Measurements from ENCODE around the gene ADRB2.

The ADRB2 gene

DNA sequence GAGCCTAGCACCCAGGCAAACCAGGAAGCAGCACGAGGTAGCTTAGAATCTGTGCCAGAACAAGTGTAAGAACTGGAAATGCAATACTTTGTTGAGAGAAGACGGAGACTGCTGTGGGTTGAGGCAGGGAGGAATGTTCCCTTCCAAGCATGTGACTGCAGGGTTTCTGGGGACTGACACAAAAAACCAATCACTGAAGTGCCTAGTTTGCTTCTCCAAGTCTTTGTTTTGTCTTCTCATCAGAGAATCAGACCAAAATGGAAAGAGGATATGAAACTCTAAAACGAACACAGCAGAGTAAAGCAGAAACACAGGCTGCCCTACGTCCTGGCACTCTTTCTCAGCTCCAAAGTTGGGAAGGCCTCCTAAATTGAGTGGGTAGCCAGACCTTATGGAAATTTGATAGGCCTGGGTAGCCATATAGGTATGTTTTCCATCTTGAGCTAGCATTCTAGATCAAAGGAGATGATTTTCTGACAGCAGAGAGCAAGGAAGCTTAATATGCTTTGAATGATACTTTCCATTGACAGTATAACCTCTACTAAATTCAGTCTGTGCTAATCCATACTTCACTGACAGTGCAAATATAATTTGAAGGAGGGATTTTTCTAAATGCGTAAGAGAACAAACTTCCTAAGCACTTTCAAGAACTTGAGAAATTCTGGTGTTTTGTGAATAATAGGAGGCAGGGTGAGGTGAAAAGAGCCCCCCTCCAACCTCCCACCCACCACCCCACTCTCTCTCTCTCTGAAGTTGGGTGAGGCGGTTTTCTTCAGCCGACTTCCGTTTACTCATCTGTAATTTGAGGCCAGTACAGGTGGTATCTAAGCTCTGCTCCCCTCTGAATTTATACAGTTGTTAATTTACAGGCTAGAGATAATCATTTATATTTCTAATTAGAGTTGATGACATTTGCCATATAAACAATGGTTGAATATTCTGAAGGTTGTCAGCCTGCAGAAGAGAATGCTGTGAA is 5.5 kb downstream of the ADRB2 start:
- DNase-seq, result no peak

DNA sequence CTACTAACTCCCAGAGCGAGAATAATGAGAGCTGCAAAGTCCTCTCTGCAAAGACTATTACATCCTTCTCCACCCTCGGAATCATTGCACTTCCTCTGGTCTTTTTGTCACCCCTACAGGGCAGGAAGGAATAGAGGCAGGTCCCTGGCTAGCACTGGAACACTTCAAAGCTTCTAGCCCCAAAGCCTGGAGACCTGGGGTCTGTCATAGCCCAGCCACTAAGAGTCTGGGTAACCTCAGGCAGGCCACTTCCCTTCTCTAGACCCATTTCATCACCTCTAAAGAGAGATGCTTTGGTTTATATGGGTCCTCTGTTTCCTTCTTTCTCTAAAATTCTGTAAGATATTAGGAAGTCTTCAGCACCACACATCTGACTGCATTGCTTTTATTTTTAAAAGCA is 6.7 kb downstream of the ADRB2 start:
- DNase-seq, result no peak

DNA sequence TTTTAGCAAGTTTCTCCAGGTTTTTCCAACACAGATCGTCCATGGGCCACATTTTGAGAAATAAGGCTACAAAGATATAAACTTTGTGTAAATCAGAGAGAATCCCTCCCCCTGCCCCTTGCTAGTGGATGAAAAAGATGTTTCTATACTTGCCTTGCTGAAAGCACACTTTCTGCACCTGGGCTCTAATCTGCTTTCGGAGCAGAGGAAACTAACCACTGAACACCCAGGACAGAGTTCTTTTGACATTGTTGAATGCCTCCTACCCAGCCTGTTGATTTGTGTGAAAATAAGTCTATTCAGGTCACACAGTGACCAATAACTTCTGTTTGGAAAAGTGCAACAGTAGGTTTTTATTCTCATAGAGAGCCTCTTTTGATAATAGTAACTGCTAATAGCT is 7.5 kb downstream of the ADRB2 start:
- DNase-seq, result no peak

DNA sequence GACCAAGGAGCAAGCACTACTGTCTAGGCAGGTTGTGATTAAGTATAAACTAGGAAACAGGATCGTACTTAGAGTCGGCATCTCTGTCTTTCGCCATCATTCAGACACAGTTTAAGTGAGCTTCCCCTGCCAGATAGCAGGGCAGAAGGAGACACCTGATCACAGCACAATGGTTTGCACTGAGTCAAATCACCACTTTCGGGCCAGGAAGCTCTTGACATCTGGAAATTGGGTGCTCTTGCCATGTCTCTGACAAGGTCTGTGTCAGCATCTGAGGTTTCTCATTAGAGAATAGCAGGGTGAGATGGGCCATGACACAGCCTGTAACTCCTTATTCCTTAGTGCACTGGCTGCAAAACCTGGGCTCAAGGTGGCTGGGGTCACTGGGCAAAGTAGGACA is 8.3 kb downstream of the ADRB2 start:
- DNase-seq, result no peak

DNA sequence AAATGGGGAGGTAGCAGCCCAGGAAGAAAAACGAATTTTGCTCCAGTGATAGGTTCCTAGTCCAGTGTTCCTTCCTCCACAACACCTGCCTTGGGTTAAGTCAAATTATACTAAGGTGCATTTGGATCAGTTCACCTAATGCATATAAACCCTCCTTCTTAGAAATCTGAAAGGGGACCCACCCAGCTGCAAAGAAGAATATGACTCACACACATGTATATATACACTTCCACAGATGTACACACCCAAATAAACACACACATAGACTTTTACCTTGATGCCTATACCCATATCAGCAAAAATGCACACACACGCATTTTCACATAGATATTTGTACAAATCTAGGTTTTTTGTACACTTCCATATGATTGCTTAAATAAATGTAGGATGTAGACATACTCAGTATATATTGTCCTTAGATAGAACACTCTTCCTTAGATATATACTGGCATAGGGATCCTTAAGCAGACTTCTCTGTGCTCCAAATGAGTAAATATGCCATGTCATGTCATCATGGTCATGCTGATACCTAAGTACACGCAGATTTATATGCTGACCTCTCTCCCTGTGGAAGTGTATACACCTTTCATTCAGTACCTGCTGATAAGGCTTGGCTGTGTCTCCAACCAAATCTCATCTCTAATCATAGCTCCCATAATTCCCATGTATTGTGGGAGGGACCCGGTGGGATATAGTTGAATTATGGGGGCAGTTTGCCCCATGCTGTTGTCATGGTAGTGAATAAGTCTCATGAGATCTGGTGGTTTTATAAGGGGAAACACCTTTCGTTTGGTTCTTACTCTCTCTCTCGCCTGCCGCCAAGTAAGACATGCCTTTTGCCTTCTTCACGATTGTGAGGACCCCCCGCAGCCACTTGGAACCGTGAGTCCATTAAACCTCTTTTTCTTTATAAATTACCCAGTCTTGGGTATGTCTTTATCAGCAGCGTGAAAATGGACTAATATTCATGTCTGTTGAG is 10.2 kb downstream of the ADRB2 start:
- DNase-seq, result no peak

DNA sequence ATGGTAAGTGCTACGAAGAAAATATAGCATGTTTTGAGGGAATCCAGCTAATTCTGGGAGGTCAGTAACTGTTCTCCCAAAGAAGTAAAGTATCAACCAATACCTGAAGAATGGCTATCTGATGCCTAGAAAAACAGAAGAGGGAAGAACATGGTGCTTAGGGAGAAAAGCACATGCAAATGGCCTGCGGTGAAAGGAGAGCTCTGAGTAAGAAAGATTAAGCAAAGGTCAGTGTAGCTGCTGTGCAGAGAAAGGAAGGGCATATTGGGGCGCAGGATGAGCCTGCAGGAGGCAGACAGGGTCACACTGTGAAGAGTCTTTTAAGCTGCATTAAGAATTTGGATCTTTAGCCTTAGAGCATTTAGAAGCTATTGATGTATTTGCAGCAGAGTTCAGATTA is 11.0 kb downstream of the ADRB2 start:
- DNase-seq, result no peak

GRCh38 chr5:148838357-148838756 is 11.9 kb downstream of the ADRB2 start:
- no peak for DNase-seq

- no peak for DNase-seq
These were observed 13.5 kb downstream of the ADRB2 start for GRCh38 chr5:148839960-148840359.

DNA sequence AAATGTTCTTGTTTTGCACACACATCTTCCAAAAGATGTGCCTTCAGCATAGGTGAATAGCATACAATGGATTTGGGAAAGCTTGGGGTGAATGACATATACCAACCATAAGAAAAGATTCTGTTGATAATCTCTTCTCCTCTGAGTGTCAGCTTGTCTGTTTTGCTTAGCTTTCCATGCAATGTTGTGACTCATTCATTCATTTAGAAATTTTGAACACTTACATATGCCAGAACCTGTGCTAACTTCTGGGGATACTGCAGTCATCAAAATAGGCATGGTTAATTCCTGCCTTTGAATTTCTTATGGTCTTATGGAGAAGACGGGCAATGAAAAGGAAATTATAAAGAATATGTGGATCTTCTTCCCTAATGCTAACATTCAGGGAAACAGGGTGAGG is 14.1 kb downstream of the ADRB2 start:
- DNase-seq, result no peak

DNA sequence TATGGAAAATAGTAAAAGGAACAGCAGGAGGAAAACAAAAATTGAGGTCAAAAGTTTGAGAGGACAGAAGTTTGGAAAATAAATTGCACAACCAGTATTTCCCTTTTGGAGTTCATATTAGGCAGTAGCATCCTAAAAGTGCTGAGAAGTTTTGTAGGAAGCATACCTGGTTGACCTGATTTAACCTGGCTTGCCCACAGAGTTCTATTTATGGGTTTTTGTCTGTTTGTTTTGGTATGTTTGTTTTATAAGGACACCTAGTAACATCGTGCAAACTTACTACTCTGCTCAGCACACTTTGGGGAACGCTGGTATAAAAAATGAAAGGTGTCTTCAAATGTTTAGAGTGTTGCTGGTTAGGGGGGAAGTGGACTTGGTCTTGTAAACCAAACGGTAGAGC is 15.1 kb downstream of the ADRB2 start:
- no peak for DNase-seq

GRCh38 chr5:148842161-148842560 is 15.8 kb downstream of the ADRB2 start:
- no peak for DNase-seq

DNA sequence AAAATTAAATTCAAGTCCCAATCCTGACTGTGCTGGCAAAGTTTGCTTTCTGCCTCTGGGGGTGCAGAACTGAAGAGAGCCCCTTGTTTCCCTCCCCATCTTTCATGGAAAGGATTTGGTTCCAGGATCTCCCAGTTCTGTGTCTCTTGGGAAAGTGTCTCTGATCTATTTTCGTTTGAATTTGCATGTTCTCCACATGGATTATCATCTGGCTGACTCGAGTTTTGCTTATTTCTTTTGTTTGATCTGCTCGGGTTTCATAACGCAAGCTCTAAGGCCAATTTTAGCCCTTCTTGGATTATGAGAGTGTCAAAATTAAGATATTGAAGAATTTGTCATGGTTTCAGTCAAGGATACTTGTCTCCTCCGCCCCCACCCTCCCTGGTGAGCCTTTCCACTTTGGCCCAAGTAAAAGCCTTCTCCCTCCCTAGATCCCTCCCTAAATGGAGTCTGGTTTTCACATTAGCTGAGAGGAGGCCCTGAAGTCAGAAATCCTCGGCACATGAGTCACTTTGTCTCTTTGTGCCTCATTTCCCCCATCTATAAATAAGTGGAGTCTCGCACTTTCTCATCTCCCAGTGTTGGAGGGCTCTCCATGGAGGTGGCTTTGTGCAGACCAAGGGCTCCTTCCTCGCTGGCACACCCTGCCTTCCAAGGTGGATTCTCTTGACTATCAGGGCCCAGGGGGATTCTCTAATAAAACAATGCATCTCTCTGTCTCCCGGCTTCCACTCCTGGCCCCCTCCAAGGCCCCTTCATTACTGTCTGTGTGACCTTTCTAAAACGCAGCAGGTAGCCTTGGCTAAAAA is 17.3 kb downstream of the ADRB2 start:
- no peak for DNase-seq

DNA sequence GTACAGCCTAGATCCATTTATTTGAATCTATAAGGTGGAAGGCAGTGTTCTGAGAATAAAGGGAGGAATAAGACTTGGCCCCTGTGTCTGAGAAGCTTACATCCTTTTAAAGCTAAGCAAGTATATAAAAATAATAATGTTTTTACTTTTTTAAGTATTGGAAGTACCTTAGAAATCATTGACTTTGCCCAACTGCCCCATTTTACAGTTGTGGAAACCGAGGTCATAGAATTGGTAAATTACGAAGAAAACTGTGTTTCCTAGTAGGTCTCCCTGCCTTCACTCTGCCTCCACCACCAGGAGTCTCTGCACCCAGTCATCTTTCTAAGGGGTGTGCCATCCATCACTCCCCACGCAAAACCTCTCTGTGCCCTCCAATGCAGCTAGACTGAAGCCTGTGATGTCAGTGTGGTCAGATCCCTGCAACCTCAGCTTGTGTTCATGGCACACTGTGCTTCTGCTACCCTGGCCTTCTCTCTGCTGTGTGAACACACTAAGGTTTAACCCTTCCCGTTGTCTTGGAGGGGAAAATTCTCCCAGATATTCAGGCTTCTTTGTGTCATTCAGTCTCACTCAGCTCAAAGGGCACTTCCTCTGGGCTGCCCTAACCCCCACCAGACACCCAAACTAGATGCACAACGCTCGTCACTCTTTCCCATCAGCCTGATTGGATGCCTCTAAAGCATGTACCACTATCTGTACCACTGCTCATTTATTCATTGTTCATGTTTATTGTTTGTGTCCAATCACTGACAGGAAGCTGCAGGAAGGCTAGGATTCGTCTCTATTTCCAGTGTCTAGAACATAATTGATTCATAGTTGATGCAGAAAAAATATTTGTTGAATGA is 18.2 kb downstream of the ADRB2 start:
- DNase-seq, result no peak

DNA sequence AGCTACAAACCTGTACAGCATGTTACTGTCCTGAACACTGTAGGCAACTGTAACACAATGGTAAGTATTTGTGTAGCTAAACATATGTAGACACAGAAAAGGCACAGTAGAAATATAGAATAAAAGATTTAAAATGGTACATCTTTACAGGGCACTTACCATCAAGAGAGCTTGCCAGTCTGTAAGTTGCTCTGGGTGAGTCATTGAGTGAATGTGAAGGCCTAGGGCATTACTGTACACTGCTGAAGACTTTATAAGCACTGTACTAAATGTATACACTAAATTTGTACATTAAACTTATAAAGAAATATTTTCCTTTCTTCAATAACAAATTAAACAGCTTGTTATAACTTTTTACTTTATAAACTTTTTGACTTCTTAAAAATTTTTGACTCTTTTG is 20.5 kb downstream of the ADRB2 start:
- no peak for DNase-seq

DNA sequence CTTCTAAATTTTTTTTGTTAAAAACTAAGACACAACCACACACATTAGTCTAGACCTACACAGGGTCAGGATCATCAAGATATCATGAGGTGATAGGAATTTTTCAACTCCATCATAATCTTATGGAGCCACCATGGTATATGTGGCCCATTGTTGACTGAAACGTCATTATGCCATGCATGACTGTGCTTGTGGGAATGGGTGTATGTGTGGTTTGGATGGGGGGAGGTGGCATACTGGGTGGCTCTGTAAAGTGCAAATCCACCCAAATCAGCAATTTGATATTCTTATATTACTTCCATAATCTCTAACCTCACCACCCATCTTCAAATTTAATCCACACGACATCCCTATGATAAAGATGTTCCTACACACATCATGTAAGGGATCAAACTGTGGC is 21.0 kb downstream of the ADRB2 start:
- no peak for DNase-seq

- no peak for DNase-seq
These were observed 22.1 kb downstream of the ADRB2 start for GRCh38 chr5:148848393-148849031.

GRCh38 chr5:148849461-148849860 is 23.1 kb downstream of the ADRB2 start:
- DNase-seq, result no peak

GRCh38 chr5:148850836-148851235 is 24.4 kb downstream of the ADRB2 start:
- no peak for DNase-seq

DNA sequence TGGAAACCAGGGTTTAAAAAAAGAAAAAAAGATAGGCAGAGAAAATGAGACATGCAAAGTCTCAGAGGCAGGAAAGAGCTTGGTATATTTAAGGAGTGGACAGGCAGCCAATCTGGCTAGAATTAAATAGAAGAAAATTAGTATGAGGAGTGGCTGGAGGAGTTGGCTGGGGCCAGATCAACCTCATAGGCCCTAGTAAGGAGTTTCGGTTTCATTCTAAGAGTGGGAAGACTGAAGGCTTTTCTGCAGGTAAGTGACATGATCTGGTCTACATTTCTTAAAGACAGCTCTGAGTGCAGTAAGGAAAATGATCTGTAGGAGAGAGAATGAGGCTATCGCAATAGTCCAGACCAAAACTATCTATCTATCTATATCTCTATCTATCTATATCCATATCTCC is 27.5 kb downstream of the ADRB2 start:
- no peak for DNase-seq

GRCh38 chr5:148855249-148856008 is 29.0 kb downstream of the ADRB2 start:
- no peak for DNase-seq

DNA sequence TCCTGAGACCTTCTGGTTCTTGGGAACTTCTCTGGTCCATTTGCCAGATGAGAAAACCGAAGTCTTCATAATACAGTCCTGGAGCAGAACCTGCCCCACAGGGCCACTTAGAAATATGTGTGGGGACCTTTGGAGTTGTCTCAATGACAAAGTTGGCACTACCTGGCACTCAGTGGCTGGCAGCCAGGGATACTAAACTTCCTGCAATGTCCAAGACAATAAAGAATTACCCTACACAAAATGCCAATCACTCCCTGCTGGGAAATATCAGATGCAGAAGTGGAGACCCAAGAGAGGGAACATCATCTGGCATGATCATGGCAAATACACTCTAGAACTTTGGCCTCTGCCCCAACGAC is 29.6 kb downstream of the ADRB2 start:
- DNase-seq, result no peak

Data from NCI-H1048 (cell line).